ENCODE data around the gene GINS2. TPM values are rescaled to one million over a fixed set of nuclear protein-coding genes. Genes with fewer than 3 reads are reported as not detected.

Gene GINS2
- total RNA-seq, 1 experiment from 2014 or later, result 53.3 TPM

GRCh38 chr16:85667261-85667660, 21.5 kb downstream of the GINS2 start:
- RAD21 ChIA-PET (ENCODE audit: low non-redundant PET in 1 of 2, low total read pairs in 2 of 2, uncharacterized antibody in 2 of 2, unreplicated experiment in 2 of 2), result no interaction called here
- Histone ChIP-seq H3K9ac (ENCODE audit: low read length) (no peak overlapping the region), H3K9me3 (ENCODE audit: control insufficient read depth in 1 of 2, insufficient read depth in 1 of 2, low read depth in 1 of 2, low read length in 2 of 2) (no peaks in the 10 kb centered on the region), H3K27ac (ENCODE audit: low read depth, low read length) (no peak overlapping the region), H3K27me3 (ENCODE audit: insufficient read depth, low read length) (no peaks in the 10 kb centered on the region), H3K79me2 (ENCODE audit: insufficient read depth, low read length) (no peaks in the 10 kb centered on the region), H3K4me2 (ENCODE audit: low read length) (no peak overlapping the region), H4K20me1 (ENCODE audit: insufficient read depth) (peaks cover 4% of the 10 kb centered on the region; the same call in 1 of the 2 replicates), H3K36me3 (ENCODE audit: control insufficient read depth in 1 of 2, insufficient read depth in 2 of 2, low read length in 2 of 2) (peaks cover 69 to 81% of the 10 kb centered on the region in 2 experiments; a peak in 3 of 4 replicates), H3K4me1 (ENCODE audit: control insufficient read depth in 1 of 2, insufficient read depth in 2 of 2, low read length in 2 of 2) (no peaks in the 10 kb centered on the region), H3K9me2 (ENCODE audit: insufficient read depth) (no peaks in the 10 kb centered on the region), H3K4me3 (replicated peaks in 1 of 2; ENCODE audit: low read depth in 1 of 2, low read length in 2 of 2) (no peak overlapping the region), H2AFZ (ENCODE audit: low read depth, low read length, poor library complexity, severe bottlenecking) (no peak overlapping the region)
- POLR2A ChIA-PET, result no interaction called here
- intact Hi-C loops (cut with micrococcal nuclease), result no loop called here
- CTCF ChIA-PET, result interaction anchor here (0.6 kb wide), 1 partner anchor 8 kb away, joined by 3 read pairs; no protein-coding TSS in a partner anchor
- TF ChIP-seq SP1 (IDR thresholded peaks at IDR 0.05; ENCODE audit: low read depth), result no peak
- no peak for TF ChIP-seq ATF3 (IDR thresholded peaks at IDR 0.05)
- no peak for TF ChIP-seq POLR2A (IDR thresholded peaks at IDR 0.05; ENCODE audit: borderline replicate concordance, extremely low read depth, insufficient read depth, insufficient read length)
- no peak for TF ChIP-seq SRF (IDR thresholded peaks at IDR 0.05; ENCODE audit: low read depth)
- TF ChIP-seq CBX3 (IDR thresholded peaks at IDR 0.05; ENCODE audit: low read depth), result no peak
- DNase-seq (ENCODE audit: low read depth, low spot score), result no peak
- BruUV-seq (replicated peaks), result no TSS peak
- no peak for ATAC-seq

- TF ChIP-seq ZBTB33 (IDR thresholded peaks at IDR 0.05; ENCODE audit: extremely low read depth, insufficient replicate concordance, low read length), result no peak
- no peak for TF ChIP-seq EZH2phosphoT487 (IDR thresholded peaks at IDR 0.05; ENCODE audit: borderline replicate concordance)
- TF ChIP-seq SP1 (IDR thresholded peaks at IDR 0.05; ENCODE audit: low read depth), result no peak
- TF ChIP-seq CBX3 (IDR thresholded peaks at IDR 0.05; ENCODE audit: low read depth), result no peak
- TF ChIP-seq ELF1 (IDR thresholded peaks at IDR 0.05; ENCODE audit: borderline replicate concordance, low read depth), result no peak
- TF ChIP-seq REST (IDR thresholded peaks at IDR 0.05; ENCODE audit: low read depth), result no peak
- no peak for TF ChIP-seq ZNF274 (IDR thresholded peaks at IDR 0.05; ENCODE audit: low read depth, low read length)
- no peak for TF ChIP-seq MAX (IDR thresholded peaks at IDR 0.05)
- no peak for ATAC-seq
- ChIA-PET RAD21 (ENCODE audit: low non-redundant PET in 1 of 2, low total read pairs in 2 of 2, uncharacterized antibody in 2 of 2, unreplicated experiment in 2 of 2) (no interaction called here), CTCF (no interaction called here), POLR2A (no interaction called here)
- Histone ChIP-seq H3K4me3 (replicated peaks in 1 of 2; ENCODE audit: low read depth in 1 of 2, low read length in 2 of 2) (no peak overlapping the region), H3K79me2 (ENCODE audit: insufficient read depth, low read length) (no peaks in the 10 kb centered on the region), H3K9me2 (ENCODE audit: insufficient read depth) (no peaks in the 10 kb centered on the region), H2AFZ (ENCODE audit: low read depth, low read length, poor library complexity, severe bottlenecking) (no peak overlapping the region), H3K27ac (ENCODE audit: low read depth, low read length) (no peak overlapping the region), H3K9me3 (ENCODE audit: control insufficient read depth in 1 of 2, insufficient read depth in 1 of 2, low read depth in 1 of 2, low read length in 2 of 2) (no peaks in the 10 kb centered on the region), H3K27me3 (ENCODE audit: insufficient read depth, low read length) (no peaks in the 10 kb centered on the region), H3K4me1 (ENCODE audit: control insufficient read depth in 1 of 2, insufficient read depth in 2 of 2, low read length in 2 of 2) (no peaks in the 10 kb centered on the region), H3K36me3 (ENCODE audit: control insufficient read depth in 1 of 2, insufficient read depth in 2 of 2, low read length in 2 of 2) (peaks cover 75 to 79% of the 10 kb centered on the region in 2 experiments; a peak in 3 of 4 replicates), H4K20me1 (ENCODE audit: insufficient read depth) (peaks cover 4% of the 10 kb centered on the region; the same call in 1 of the 2 replicates), H3K4me2 (ENCODE audit: low read length) (no peak overlapping the region), H3K9ac (ENCODE audit: low read length) (no peak overlapping the region)
- no peak for DNase-seq (ENCODE audit: low read depth, low spot score)
- no TSS peak for BruUV-seq (replicated peaks)
- intact Hi-C loops (cut with micrococcal nuclease), result no loop called here
These were observed 22.8 kb downstream of the GINS2 start for GRCh38 chr16:85665929-85666328.
